Mesendoderm (in vitro differentiated cells): ENCODE results near the gene EZH1.
"Not testable (repeated sequence)": the region's sequence is repeated elsewhere in the genome, so short reads cannot be mapped to it uniquely, and the experiment has no call there.

Experiments used
- DNase-seq: peaks from one replicate; pipeline ENCODE4 v3.0.0; 2013
- H2AK5ac ChIP-seq: 2 replicates; pipeline ENCODE4 v1.6.1; 2013; ENCODE audit warnings: low read length, inconsistent platforms
- H2BK120ac ChIP-seq: 2 replicates; pipeline ENCODE4 v1.6.1; 2013; ENCODE audit warnings: low read depth, mild to moderate bottlenecking, low read length, moderate library complexity, mixed read lengths
- H2BK15ac ChIP-seq: replicated peaks from 2 replicates; pipeline ENCODE4 v1.6.1; 2013; ENCODE audit warnings: low read depth, mild to moderate bottlenecking, moderate library complexity
- H2BK5ac ChIP-seq: 2 replicates; pipeline ENCODE4 v1.6.1; 2013; ENCODE audit warnings: low read length, inconsistent platforms
- H3K18ac ChIP-seq: 2 replicates; pipeline ENCODE4 v1.6.1; 2013; ENCODE audit warnings: mild to moderate bottlenecking, low read length, mixed read lengths
- H3K23ac ChIP-seq: one replicate; pipeline ENCODE4 v1.6.1; 2013; ENCODE audit warnings: low read length
- H3K27ac ChIP-seq: 2 replicates; pipeline ENCODE4 v1.5.1; 2013; ENCODE audit warnings: low read depth, mild to moderate bottlenecking, inconsistent platforms, low read length, moderate library complexity
- H3K27me3 ChIP-seq: 2 replicates; pipeline ENCODE4 v1.6.1; 2013; ENCODE audit warnings: low read length, control low read depth, mild to moderate bottlenecking, inconsistent platforms; ENCODE audit not compliant: insufficient read depth, poor library complexity
- H3K36me3 ChIP-seq: 2 replicates; pipeline ENCODE4 v1.6.1; 2013; ENCODE audit warnings: low read length, inconsistent platforms; ENCODE audit not compliant: control insufficient read depth, insufficient read depth
- H3K4ac ChIP-seq: one replicate; pipeline ENCODE4 v1.6.1; 2013; ENCODE audit warnings: low read depth, mild to moderate bottlenecking, low read length, moderate library complexity
- H3K4me1 ChIP-seq: 2 replicates; pipeline ENCODE4 v1.6.1; 2013; ENCODE audit warnings: low read depth, low read length, inconsistent platforms; ENCODE audit not compliant: control insufficient read depth
- H3K4me2 ChIP-seq: 2 replicates; pipeline ENCODE4 v1.6.1; 2013; ENCODE audit warnings: low read length
- H3K4me3 ChIP-seq: 2 replicates; pipeline ENCODE4 v1.5.1; 2013; ENCODE audit warnings: mild to moderate bottlenecking, low read length
- H3K56ac ChIP-seq: one replicate; pipeline ENCODE4 v1.6.1; 2013; ENCODE audit warnings: low read length
- H3K79me1 ChIP-seq: 2 replicates; pipeline ENCODE4 v1.6.1; 2013; ENCODE audit warnings: low read length, inconsistent platforms
- H3K79me2 ChIP-seq: 2 replicates; pipeline ENCODE4 v1.6.1; 2013; ENCODE audit warnings: mild to moderate bottlenecking, low read length; ENCODE audit not compliant: control insufficient read depth, insufficient read depth
- H3K9ac ChIP-seq: 2 replicates; pipeline ENCODE4 v1.6.1; 2013; ENCODE audit warnings: low read length, inconsistent platforms
- H4K5ac ChIP-seq: one replicate; pipeline ENCODE4 v1.6.1; 2013; ENCODE audit warnings: low read length
- H4K8ac ChIP-seq: one replicate; pipeline ENCODE4 v1.6.1; 2013; ENCODE audit warnings: low read depth, mild to moderate bottlenecking, control low read depth, low read length, moderate library complexity
- WGBS: extraction: QIAGEN DNeasy Blood & Tissue Kit; methylation state at CpG from one replicate; pipeline ENCODE4 v1.1.7; 2013; ENCODE audit warnings: low lambda C conversion rate, missing lambda C conversion rate; ENCODE audit not compliant: insufficient coverage; ENCODE audit errors: extremely low coverage; 5-methylcytosine and 5-hydroxymethylcytosine counted together

EZH1 gene

GRCh38 chr17:42774066-42774745 lies 29.4 kb upstream of the EZH1 start:
- Histone ChIP-seq H3K36me3 (peaks cover 5% of the 10 kb centered on the region), H3K9ac (peak overlapping the region; percentile 100), H2BK120ac (no peak overlapping the region), H3K18ac (peak overlapping the region; percentile 78), H3K56ac (peak overlapping the region; percentile 100), H4K8ac (peak overlapping the region; percentile 66), H3K4me1 (peaks cover 2% of the 10 kb centered on the region), H3K27ac (peak overlapping the region; percentile 33), H3K27me3 (no peaks in the 10 kb centered on the region), H3K4ac (no peak overlapping the region), H3K4me3 (peak overlapping the region; percentile 100), H2BK5ac (no peak overlapping the region), H3K79me1 (peaks cover 3% of the 10 kb centered on the region), H3K23ac (no peak overlapping the region), H2BK15ac (no peak overlapping the region), H2AK5ac (no peak overlapping the region), H3K4me2 (peak overlapping the region; percentile 97), H4K5ac (no peak overlapping the region), H3K79me2 (no peaks in the 10 kb centered on the region)
- DNase-seq: peak; percentile 25
- no CpG with 5 or more reads among the region's 3 CpGs for WGBS

GRCh38 chr17:42773290-42774035 lies 28.6 kb upstream of the EZH1 start, which contains the start of gene VPS25:
Gene VPS25, plus strand, starts transcription at chr17:42773449. Its CDS starts 27 bp downstream, at chr17:42773476.
- Histone ChIP-seq H3K79me1 (peaks cover 3% of the 10 kb centered on the region), H3K23ac (peak within 1 kb of the TSS; percentile 80), H3K27ac (peak within 1 kb of the TSS; percentile 81), H2BK15ac (no peak within 1 kb of the TSS), H3K4me3 (peak within 1 kb of the TSS; percentile 100), H3K79me2 (no peaks in the 10 kb centered on the region), H4K5ac (peak within 1 kb of the TSS; percentile 71), H3K4me1 (peaks cover 2% of the 10 kb centered on the region), H3K9ac (peak within 1 kb of the TSS; percentile 100), H3K56ac (peak within 1 kb of the TSS; percentile 100), H2BK120ac (no peak within 1 kb of the TSS), H3K27me3 (no peaks in the 10 kb centered on the region), H2AK5ac (peak within 1 kb of the TSS; percentile 51), H3K4me2 (peak within 1 kb of the TSS; percentile 97), H2BK5ac (no peak within 1 kb of the TSS), H3K36me3 (peaks cover 5% of the 10 kb centered on the region), H4K8ac (peak within 1 kb of the TSS; percentile 78), H3K4ac (peak within 1 kb of the TSS; percentile 65), H3K18ac (peak within 1 kb of the TSS; percentile 78)
- DNase-seq: peak; percentile 94
- no CpG with 5 or more reads among the region's 39 CpGs for WGBS

- no peak overlapping the region for H3K18ac ChIP-seq
- H3K9ac ChIP-seq: peak overlapping the region; percentile 63
- H3K4me2 ChIP-seq: peak overlapping the region; percentile 16
- peaks cover 3% of the 10 kb centered on the region for H3K79me1 ChIP-seq
- no peak overlapping the region for H2BK15ac ChIP-seq
- no CpG with 5 or more reads among the region's 3 CpGs for WGBS
- no peaks in the 10 kb centered on the region for H3K79me2 ChIP-seq
- H4K5ac ChIP-seq: no peak overlapping the region
- peaks cover 2% of the 10 kb centered on the region for H3K4me1 ChIP-seq
- no peak overlapping the region for H2AK5ac ChIP-seq
- peak overlapping the region; percentile 100 for H3K56ac ChIP-seq
- H3K4me3 ChIP-seq: no peak overlapping the region
- peak overlapping the region; percentile 78 for H4K8ac ChIP-seq
- no peak overlapping the region for H3K4ac ChIP-seq
- no peak overlapping the region for H3K27ac ChIP-seq
- no peaks in the 10 kb centered on the region for H3K27me3 ChIP-seq
- peaks cover 3% of the 10 kb centered on the region for H3K36me3 ChIP-seq
- no peak overlapping the region for H2BK120ac ChIP-seq
- DNase-seq: no peak
- H2BK5ac ChIP-seq: no peak overlapping the region
- no peak overlapping the region for H3K23ac ChIP-seq
Measured at GRCh38 chr17:42772945-42773289, 28.1 kb upstream of the EZH1 start.

GRCh38 chr17:42769964-42770363 lies 25.1 kb upstream of the EZH1 start:
- not testable (repeated sequence) for H3K23ac ChIP-seq, H3K56ac ChIP-seq, H2BK120ac ChIP-seq, H3K4me2 ChIP-seq, H2AK5ac ChIP-seq, H3K36me3 ChIP-seq, H3K79me1 ChIP-seq, H3K27ac ChIP-seq, H3K4ac ChIP-seq, H3K9ac ChIP-seq, H3K79me2 ChIP-seq, H3K4me3 ChIP-seq, H4K8ac ChIP-seq, DNase-seq, H2BK15ac ChIP-seq, H4K5ac ChIP-seq, H3K18ac ChIP-seq, H3K27me3 ChIP-seq, H3K4me1 ChIP-seq, H2BK5ac ChIP-seq
- WGBS: no CpG with 5 or more reads among the region's 10 CpGs

- H3K56ac ChIP-seq, H3K18ac ChIP-seq, H3K79me2 ChIP-seq, H3K4me2 ChIP-seq, H3K27ac ChIP-seq, H3K23ac ChIP-seq, H2BK5ac ChIP-seq, H2BK15ac ChIP-seq, H3K4me3 ChIP-seq, H3K36me3 ChIP-seq, H3K9ac ChIP-seq, H3K4me1 ChIP-seq, H3K27me3 ChIP-seq, H4K5ac ChIP-seq, H4K8ac ChIP-seq, H3K79me1 ChIP-seq, H2BK120ac ChIP-seq, H3K4ac ChIP-seq, DNase-seq, H2AK5ac ChIP-seq: not testable (repeated sequence)
- WGBS: no CpG with 5 or more reads among the region's 9 CpGs
Measured at GRCh38 chr17:42768006-42768405, 23.2 kb upstream of the EZH1 start.
